K562 (cell line): Measurements from ENCODE around the gene HEMGN. TPM values are rescaled to one million over a fixed set of nuclear protein-coding genes. Genes with fewer than 3 reads are reported as not detected.
A peak's percentile ranks its signal among the peaks of the same experiment; 100 is the strongest.

Experiments used
- ARNT ChIP-seq, 2 experiments: fragments of 450-650 bp; IDR thresholded peaks; 2 replicates each; pipeline ENCODE4 v1.6.1; 2016; ENCODE audit warnings: mild to moderate bottlenecking in 1 of 2
- MAFG ChIP-seq: fragments of 450-650 bp; conservative IDR thresholded peaks from 2 replicates; pipeline ENCODE4 v1.6.1; 2016; ENCODE audit warnings: missing genetic modification characterization, missing compliant biosample characterization
- NR2C1 ChIP-seq, 2 experiments: fragments of 450-650 bp; IDR thresholded peaks; 2 replicates each; pipeline ENCODE4 v1.6.1; 2017; ENCODE audit warnings: mild to moderate bottlenecking in 2 of 2, antibody characterized with exemption in 1 of 2, inconsistent platforms in 1 of 2, missing compliant biosample characterization in 1 of 2, missing genetic modification characterization in 1 of 2
- POLR2A ChIP-seq: fragments of 450-650 bp; conservative IDR thresholded peaks from 2 replicates; pipeline ENCODE4 v1.6.1; 2016
- SMAD1 ChIP-seq: fragments of 150-350 bp; IDR thresholded peaks from 2 replicates; pipeline ENCODE4 v1.6.1; 2014; ENCODE audit warnings: low read length, low read depth; ENCODE audit not compliant: partially characterized antibody
- TAF15 ChIP-seq: fragments of 200-400 bp; formaldehyde crosslinking; IDR thresholded peaks from 2 replicates; pipeline ENCODE4 v1.6.1; 2017; ENCODE audit warnings: mild to moderate bottlenecking, low read depth, low read length, moderate library complexity
- ZNF12 ChIP-seq: sonication (generic); formaldehyde crosslinking; IDR thresholded peaks from 2 replicates; pipeline ENCODE4 v1.4.0; 2020; ENCODE audit warnings: mild to moderate bottlenecking, missing genetic modification reagents
- ZNF436 ChIP-seq: fragments of 250-450, 450-650 bp; sonication (Bioruptor Pico); formaldehyde crosslinking; IDR thresholded peaks from 2 replicates; pipeline ENCODE4 v1.7.0; 2020; ENCODE audit warnings: mild to moderate bottlenecking
- ZNF589 ChIP-seq: fragments of 200-800 bp; sonication (Bioruptor generic); IDR thresholded peaks from 2 replicates; pipeline ENCODE4 v1.6.1; 2016; ENCODE audit warnings: low read depth, missing genetic modification characterization, missing compliant biosample characterization
- ZNF76 ChIP-seq: fragments of 250-450 bp; sonication (Bioruptor Pico); IDR thresholded peaks from 2 replicates; pipeline ENCODE4 v1.4.0; 2020; ENCODE audit warnings: mild to moderate bottlenecking, moderate library complexity, borderline replicate concordance
- polyA plus RNA-seq, 8 experiments: library from polyadenylated mRNA; depleted of rRNA in 4 of 8; stranded (reverse) in 5 of 8; unstranded in 3 of 8; fragments of >200 nt; fragmentation: Nextera tagmentation in 2 of 8; fragmentation: Illumina TruSeq in 1 of 8; extraction: Ambion mirVana in 2 of 8; extraction: Trizol in 1 of 8; gene quantifications; 2 replicates each; pipeline versions ENCODE4 v1.2.1 to v1.2.3, GENCODE V29; 2011 to 2014; ENCODE audit warnings: inconsistent platforms in 1 of 8, missing spikeins in 1 of 8
- total RNA-seq, 7 experiments: library from RNA; depleted of rRNA in 6 of 7; stranded (reverse); fragments of >200 nt in 6 of 7; fragmentation: Illumina TruSeq in 2 of 7; extraction: Trizol in 2 of 7; gene quantifications; 2 replicates each; pipeline versions ENCODE4 v1.2.1 to v1.2.3, GENCODE V29; 2011 to 2021; ENCODE audit warnings: low replicate concordance in 1 of 7
- TF ChIP-seq, protein P1 (sequence below): fragments of 250-450 bp; sonication (Bioruptor Pico); IDR thresholded peaks from 2 replicates; pipeline ENCODE4 v1.4.0; 2020; ENCODE audit warnings: mild to moderate bottlenecking, moderate library complexity, borderline replicate concordance
- TF ChIP-seq, protein P2 (sequence below): fragments of 450-650 bp; conservative IDR thresholded peaks from 2 replicates; pipeline ENCODE4 v1.6.1; 2016; ENCODE audit warnings: missing genetic modification characterization, low read depth, mild to moderate bottlenecking, missing compliant biosample characterization, moderate library complexity
- TF ChIP-seq, protein P3 (sequence below), 2 experiments: fragments of 450-650 bp; IDR thresholded peaks; 2 replicates each; pipeline ENCODE4 v1.6.1; 2018; ENCODE audit warnings: mild to moderate bottlenecking in 2 of 2, low read depth in 1 of 2; ENCODE audit not compliant: partially characterized antibody in 2 of 2
- TF ChIP-seq, protein P4 (sequence below), 3 experiments: IDR thresholded peaks in 2 of 3; conservative IDR thresholded peaks in 1 of 3; 2 replicates each; pipeline ENCODE4 v1.5.1; 2011 to 2012; ENCODE audit warnings: low read length in 3 of 3, mild to moderate bottlenecking in 3 of 3, control low read depth in 2 of 3, improper control_type of control experiment in 1 of 3, inconsistent platforms in 1 of 3, low read depth in 1 of 3, mixed read lengths in 1 of 3, moderate library complexity in 1 of 3; ENCODE audit not compliant: insufficient read depth in 2 of 3
- TF ChIP-seq, protein P5 (sequence below), 2 experiments: fragments of 450-650 bp in 1 of 2; sonication (generic) in 1 of 2; formaldehyde crosslinking in 1 of 2; IDR thresholded peaks in 1 of 2; conservative IDR thresholded peaks in 1 of 2; 2 replicates each; pipeline versions ENCODE4 v1.6.1 to v1.8.1; 2016 to 2023; ENCODE audit warnings: mild to moderate bottlenecking in 2 of 2, moderate library complexity in 2 of 2, inconsistent platforms in 1 of 2, missing genetic modification reagents in 1 of 2

Gene HEMGN
- total and polyA plus RNA-seq, 9 of the 15 experiments (the other 6 are each of a cell fraction or from before 2014, with no cell fraction given) = 56.3 to 258 (median 137) TPM

DNA sequence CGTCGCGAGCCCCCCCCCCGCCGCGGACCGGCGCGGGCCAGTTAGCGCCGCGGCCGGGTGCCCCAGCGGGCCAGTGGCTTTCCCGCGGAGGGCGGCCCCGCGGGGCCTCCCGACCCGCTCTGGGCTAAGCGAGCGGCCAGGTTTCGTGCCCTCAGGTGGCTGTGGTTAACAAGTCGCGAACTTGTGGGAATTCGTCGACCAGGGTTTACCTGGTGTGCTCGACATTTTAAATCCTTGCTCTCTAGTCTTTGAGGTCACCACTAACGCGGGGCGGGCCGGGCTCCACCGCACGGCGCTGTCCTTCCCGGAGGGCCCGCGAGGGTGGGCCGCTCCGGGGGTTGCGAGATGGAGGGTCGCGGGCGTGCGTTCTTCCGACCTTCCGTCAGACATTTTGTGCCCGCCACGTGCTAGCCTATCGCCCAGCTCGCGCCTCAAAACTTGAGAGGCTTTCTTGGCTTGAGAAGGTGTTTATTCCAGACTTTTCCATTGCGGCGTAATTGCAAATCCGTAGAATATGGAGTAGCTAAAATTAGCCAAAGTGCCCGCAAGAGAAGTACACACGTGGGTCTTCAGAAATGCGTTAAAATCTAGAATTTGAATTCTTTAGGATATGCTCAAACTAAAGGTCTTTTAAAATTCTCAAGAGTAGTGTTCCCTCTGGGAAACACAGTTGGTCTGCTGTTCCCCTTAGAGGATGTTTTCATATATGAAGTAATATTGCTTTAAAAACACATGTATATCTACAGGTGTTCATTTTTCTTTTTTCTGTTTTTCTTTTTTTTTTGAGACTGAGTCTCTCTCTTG lies 47.3 kb upstream of the HEMGN start (continued):
- TF ChIP-seq, protein P1, sequence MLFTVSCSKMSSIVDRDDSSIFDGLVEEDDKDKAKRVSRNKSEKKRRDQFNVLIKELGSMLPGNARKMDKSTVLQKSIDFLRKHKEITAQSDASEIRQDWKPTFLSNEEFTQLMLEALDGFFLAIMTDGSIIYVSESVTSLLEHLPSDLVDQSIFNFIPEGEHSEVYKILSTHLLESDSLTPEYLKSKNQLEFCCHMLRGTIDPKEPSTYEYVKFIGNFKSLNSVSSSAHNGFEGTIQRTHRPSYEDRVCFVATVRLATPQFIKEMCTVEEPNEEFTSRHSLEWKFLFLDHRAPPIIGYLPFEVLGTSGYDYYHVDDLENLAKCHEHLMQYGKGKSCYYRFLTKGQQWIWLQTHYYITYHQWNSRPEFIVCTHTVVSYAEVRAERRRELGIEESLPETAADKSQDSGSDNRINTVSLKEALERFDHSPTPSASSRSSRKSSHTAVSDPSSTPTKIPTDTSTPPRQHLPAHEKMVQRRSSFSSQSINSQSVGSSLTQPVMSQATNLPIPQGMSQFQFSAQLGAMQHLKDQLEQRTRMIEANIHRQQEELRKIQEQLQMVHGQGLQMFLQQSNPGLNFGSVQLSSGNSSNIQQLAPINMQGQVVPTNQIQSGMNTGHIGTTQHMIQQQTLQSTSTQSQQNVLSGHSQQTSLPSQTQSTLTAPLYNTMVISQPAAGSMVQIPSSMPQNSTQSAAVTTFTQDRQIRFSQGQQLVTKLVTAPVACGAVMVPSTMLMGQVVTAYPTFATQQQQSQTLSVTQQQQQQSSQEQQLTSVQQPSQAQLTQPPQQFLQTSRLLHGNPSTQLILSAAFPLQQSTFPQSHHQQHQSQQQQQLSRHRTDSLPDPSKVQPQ (CRISPR knock-in tag) = no peak
- TF ChIP-seq SMAD1 = no peak
- 0 out of 2 replicates have a peak, but pooled peaks have one; percentile 50 for TF ChIP-seq POLR2A
- TF ChIP-seq, protein P2, sequence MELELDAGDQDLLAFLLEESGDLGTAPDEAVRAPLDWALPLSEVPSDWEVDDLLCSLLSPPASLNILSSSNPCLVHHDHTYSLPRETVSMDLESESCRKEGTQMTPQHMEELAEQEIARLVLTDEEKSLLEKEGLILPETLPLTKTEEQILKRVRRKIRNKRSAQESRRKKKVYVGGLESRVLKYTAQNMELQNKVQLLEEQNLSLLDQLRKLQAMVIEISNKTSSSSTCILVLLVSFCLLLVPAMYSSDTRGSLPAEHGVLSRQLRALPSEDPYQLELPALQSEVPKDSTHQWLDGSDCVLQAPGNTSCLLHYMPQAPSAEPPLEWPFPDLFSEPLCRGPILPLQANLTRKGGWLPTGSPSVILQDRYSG (tag) = peak; percentile 88
- no peak for TF ChIP-seq MAFG (tag)
- TF ChIP-seq ZNF76 (CRISPR knock-in tag) = no peak
- no peak for TF ChIP-seq ZNF436 (CRISPR knock-in tag)
- no peak for TF ChIP-seq ZNF589 (CRISPR knock-in tag)
- no peak for TF ChIP-seq NR2C1 (IDR thresholded peaks at IDR 0.05)
- TF ChIP-seq NR2C1 (tag; IDR thresholded peaks at IDR 0.05) = peak; percentile 68; the same call in 1 of the 2 replicates
- no peak for TF ChIP-seq TAF15
- TF ChIP-seq, protein P3, sequence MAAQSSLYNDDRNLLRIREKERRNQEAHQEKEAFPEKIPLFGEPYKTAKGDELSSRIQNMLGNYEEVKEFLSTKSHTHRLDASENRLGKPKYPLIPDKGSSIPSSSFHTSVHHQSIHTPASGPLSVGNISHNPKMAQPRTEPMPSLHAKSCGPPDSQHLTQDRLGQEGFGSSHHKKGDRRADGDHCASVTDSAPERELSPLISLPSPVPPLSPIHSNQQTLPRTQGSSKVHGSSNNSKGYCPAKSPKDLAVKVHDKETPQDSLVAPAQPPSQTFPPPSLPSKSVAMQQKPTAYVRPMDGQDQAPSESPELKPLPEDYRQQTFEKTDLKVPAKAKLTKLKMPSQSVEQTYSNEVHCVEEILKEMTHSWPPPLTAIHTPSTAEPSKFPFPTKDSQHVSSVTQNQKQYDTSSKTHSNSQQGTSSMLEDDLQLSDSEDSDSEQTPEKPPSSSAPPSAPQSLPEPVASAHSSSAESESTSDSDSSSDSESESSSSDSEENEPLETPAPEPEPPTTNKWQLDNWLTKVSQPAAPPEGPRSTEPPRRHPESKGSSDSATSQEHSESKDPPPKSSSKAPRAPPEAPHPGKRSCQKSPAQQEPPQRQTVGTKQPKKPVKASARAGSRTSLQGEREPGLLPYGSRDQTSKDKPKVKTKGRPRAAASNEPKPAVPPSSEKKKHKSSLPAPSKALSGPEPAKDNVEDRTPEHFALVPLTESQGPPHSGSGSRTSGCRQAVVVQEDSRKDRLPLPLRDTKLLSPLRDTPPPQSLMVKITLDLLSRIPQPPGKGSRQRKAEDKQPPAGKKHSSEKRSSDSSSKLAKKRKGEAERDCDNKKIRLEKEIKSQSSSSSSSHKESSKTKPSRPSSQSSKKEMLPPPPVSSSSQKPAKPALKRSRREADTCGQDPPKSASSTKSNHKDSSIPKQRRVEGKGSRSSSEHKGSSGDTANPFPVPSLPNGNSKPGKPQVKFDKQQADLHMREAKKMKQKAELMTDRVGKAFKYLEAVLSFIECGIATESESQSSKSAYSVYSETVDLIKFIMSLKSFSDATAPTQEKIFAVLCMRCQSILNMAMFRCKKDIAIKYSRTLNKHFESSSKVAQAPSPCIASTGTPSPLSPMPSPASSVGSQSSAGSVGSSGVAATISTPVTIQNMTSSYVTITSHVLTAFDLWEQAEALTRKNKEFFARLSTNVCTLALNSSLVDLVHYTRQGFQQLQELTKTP (IDR thresholded peaks at IDR 0.05; ENCODE audit: low read depth in 1 of 2, partially characterized antibody in 2 of 2) = no peak
- TF ChIP-seq ZNF12 = no peak
- TF ChIP-seq, protein P4, sequence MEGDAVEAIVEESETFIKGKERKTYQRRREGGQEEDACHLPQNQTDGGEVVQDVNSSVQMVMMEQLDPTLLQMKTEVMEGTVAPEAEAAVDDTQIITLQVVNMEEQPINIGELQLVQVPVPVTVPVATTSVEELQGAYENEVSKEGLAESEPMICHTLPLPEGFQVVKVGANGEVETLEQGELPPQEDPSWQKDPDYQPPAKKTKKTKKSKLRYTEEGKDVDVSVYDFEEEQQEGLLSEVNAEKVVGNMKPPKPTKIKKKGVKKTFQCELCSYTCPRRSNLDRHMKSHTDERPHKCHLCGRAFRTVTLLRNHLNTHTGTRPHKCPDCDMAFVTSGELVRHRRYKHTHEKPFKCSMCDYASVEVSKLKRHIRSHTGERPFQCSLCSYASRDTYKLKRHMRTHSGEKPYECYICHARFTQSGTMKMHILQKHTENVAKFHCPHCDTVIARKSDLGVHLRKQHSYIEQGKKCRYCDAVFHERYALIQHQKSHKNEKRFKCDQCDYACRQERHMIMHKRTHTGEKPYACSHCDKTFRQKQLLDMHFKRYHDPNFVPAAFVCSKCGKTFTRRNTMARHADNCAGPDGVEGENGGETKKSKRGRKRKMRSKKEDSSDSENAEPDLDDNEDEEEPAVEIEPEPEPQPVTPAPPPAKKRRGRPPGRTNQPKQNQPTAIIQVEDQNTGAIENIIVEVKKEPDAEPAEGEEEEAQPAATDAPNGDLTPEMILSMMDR (IDR thresholded peaks at IDR 0.05 in 2 of 3, conservative IDR thresholded peaks at IDR 0.05 in 1 of 3; ENCODE audit: insufficient read depth in 2 of 3, low read depth in 1 of 3, low read length in 3 of 3) = no peak
- TF ChIP-seq, protein P5, sequence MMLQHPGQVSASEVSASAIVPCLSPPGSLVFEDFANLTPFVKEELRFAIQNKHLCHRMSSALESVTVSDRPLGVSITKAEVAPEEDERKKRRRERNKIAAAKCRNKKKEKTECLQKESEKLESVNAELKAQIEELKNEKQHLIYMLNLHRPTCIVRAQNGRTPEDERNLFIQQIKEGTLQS (IDR thresholded peaks at IDR 0.05) = no peak
- TF ChIP-seq, protein P5 (CRISPR knock-in tag; conservative IDR thresholded peaks at IDR 0.05) = no peak
- TF ChIP-seq ARNT (IDR thresholded peaks at IDR 0.05) = peak in 1 of 2 experiments; percentile 35; a peak in 1 of 4 replicates
